ENCODE measurements around the gene PHF20. TPM values are rescaled to one million over a fixed set of nuclear protein-coding genes. Genes with fewer than 3 reads are reported as not detected.

PHF20 gene
- total RNA-seq, 2 experiments from 2014 or later: 49.1 to 50.5 TPM

Other genes starting within 250 kb of the PHF20 start
- gene C20orf173, start 242.4 kb upstream of the PHF20 start, total RNA-seq: not detected
- 100 to 1,000 TPM; 109 to 120 TPM for gene ERGIC3, start 229.9 kb upstream of the PHF20 start, total RNA-seq
- 1 to 10 TPM; 7.5 to 9.4 TPM for gene SPAG4, start 156.2 kb upstream of the PHF20 start, total RNA-seq
- 100 to 1,000 TPM; 242 to 253 TPM for gene CPNE1, start 107.1 kb upstream of the PHF20 start, total RNA-seq
- 100 to 1,000 TPM; 110 to 114 TPM for gene RBM12, start 107.1 kb upstream of the PHF20 start, total RNA-seq
- 10 to 100 TPM; 36.9 to 40.8 TPM for gene NFS1, start 72.7 kb upstream of the PHF20 start, total RNA-seq
- 100 to 1,000 TPM; 141 to 142 TPM for gene ROMO1, start 72.6 kb upstream of the PHF20 start, total RNA-seq
- 100 to 1,000 TPM; 243 to 259 TPM for gene RBM39, start 29.8 kb upstream of the PHF20 start, total RNA-seq
- 10 to 100 TPM; 45.4 to 51.3 TPM for gene SCAND1, start 182.5 kb downstream of the PHF20 start, total RNA-seq
- 1 to 10 TPM; 4.0 to 4.2 TPM for gene CNBD2, start 196.6 kb downstream of the PHF20 start, total RNA-seq